Stimulated activated CD8-positive, alpha-beta memory T cell treated with anti-CD3 and anti-CD28 coated beads, Interleukin-12 subunit alpha, Interleukin-12 subunit beta, amount 100 ng/mL, for 24 hours (primary cell): ENCODE data around the gene PDE4B.
A peak's percentile ranks its signal among the peaks of the same experiment; 100 is the strongest.

Source experiments
- DNase-seq: peaks from one replicate; pipeline ENCODE4 v3.0.0-alpha.2; 2020; ENCODE audit errors: extremely low read depth

Gene PDE4B

DNA sequence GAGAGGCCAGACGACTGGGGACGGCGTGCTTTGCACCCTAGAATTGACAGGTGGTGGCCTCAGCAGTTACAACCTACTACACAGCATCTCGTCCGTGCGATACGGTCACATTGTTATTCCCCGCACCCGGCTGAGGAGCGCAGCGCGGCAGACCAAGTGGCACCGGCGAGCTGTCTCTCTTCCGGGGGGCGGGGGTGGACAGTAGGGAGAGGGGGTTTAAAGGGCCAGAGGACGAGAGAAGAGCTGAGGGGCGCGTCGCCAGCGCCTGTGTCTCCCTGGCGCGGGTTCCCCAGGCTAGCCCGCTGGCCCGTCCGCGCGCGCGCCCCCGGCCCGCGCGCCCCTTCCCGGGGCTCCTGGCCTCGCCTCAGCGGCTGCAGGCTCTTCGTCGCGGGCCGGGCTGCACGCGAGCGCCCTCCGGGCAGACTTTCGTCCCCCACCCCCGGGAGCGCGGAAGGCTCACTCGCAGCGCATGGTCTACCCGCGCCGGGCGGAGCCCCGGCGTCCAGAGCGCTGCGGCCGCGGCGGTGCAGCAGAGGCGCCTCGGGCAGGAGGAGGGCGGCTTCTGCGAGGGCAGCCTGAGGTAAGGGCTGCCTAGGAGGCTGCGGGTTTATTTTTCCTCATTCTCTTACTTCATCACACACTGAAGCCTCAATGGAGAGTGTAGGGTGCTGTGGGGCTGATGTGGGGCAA lies at the start of gene PDE4B:
PDE4B (plus strand) TSS at position 227 of the 690 bp plus-strand sequence.
- no peak for DNase-seq

DNA sequence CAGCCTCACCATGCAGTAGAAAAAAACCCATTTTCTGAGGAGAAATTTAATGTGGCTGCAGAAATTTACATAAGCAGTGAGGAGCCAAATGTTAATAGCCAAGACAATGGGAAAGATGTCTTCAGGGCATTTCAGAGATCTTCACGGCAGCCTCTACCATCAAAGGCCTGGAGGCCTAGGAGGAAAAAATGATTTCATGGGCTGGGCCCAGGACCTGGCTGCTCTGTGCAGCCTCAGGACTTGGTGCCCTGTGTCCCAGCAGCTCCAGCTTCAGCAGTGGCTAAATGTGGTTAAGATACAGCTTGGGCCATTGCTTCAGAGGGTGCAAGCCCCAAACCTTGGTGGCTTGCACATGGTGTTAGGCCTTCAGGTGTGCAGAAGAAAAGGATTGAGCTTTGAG lies 48.0 kb upstream of the PDE4B start:
- DNase-seq = no peak

- no peak for DNase-seq
Observed at GRCh38 chr1:65751961-65752360, 40.7 kb upstream of the PDE4B start.

- DNase-seq = no peak
Observed at GRCh38 chr1:65756616-65757015, 36.1 kb upstream of the PDE4B start.

DNA sequence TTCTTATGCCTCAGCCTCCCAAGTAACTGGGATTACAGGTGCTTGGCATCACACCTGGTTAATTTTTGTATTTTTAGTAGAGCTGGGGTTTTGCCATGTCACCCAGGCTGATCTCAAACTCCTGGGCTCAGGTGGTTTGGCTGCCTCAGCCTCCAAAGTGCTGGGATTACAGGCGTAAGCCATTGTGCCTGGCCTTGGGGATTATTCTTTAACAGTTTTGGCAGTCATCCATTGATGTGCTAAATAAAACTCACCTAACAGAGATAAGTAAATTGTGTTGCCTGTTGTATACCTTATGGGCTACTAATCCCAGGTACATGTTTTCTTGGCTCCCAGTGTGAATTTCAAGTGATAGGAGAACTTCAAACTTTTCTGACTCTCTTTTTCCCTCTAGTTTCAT lies 35.2 kb upstream of the PDE4B start:
- no peak for DNase-seq

DNA sequence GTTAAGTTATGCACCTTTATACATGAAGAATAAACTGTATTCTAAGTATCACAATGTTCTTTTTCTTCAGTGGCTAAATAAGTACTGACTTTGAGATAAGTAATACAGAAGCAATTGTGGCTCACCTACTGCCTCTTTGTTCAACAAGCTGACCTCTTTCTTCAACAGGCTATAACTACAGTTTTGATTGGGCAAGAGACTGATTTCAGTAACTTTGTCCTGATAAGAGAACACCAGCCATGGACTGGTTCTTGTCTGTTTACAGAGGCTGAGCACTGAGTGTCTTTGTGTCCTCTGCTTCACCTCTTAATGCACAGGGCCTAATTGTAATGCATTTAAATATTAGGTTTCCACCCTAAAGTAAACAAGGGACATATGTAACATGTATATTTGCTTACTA lies 34.6 kb upstream of the PDE4B start:
- DNase-seq = no peak

DNA sequence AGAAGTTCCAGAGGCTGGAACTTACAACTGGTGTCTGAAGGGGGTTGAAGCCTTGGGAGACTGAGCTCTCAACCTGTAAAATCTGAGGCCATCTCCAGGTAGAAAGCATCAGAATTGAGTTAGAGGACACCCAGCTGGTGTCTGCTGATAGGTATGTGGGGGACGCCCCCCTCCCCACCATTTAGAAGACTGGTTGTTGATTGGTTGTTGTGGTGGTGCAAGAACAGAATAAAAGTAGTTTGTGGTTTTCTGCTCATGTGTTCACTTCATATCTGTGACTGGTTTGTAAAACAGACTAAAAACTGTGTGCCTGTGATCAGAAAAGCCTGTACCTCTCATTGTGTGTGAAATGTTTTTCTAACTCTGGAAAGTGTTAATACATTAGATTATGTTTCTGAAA lies 33.2 kb upstream of the PDE4B start:
- no peak for DNase-seq

DNA sequence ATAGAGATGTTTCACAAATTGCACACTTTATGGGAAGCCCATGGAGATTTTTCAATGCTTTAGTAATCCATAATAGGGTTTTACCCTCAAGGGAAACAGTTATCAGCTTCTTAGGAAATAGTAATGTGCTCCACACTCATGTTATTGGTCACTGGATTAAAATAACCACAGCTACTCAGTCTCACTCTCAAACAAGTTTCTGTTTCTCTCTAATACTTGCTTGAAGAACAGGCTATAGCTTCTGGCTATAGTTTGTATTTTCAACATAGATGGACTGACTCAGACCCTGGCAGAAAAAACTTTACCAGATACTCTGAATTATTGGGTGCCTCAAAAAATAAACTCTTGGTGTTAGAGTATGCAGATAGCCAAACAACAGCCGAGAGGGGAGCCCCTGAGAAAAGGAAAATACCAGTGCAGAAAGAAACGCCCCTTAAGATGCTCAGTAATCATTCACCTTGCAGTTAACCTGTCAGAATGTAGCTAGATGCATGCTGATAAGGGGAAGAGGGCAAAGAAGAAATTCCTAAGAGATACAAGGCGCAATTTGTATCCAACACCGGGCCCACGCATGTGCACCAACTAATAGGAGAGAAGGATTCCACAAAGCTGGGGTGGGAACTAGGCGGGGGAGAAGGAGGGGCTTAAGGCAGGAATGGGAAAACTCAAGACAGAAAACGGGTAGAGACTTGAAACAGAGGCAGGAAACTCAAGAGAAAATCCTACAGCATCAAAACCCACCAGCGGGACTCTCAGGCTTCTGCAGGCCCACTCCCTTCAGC lies 30.4 kb upstream of the PDE4B start:
- DNase-seq = no peak

- DNase-seq = no peak
Observed at GRCh38 chr1:65764052-65764451, 28.6 kb upstream of the PDE4B start.

- DNase-seq = no peak
Observed at GRCh38 chr1:65765631-65766030, 27.1 kb upstream of the PDE4B start.

GRCh38 chr1:65769636-65770035 lies 23.1 kb upstream of the PDE4B start:
- no peak for DNase-seq

DNA sequence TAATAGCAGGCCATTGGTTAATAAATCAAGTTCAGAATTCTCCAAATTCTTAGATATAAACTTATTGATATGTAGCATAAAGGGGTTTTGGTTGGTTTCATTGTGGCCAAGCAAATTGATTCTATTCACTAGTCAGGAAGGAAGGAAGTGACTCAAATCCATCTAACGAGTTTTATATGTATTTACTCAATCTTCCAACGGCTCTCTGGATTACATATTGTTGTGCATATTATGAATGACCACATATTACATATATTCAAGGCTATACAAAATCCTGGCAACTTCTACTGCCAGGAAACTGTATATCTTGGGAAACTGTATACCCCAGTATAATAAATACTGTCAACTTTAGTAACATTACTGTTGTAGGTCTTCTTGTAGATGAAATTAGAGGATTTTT lies 20.1 kb upstream of the PDE4B start:
- DNase-seq = no peak

- no peak for DNase-seq
Observed at GRCh38 chr1:65773391-65774123, 19.1 kb upstream of the PDE4B start.

GRCh38 chr1:65788762-65789161 lies 3.9 kb upstream of the PDE4B start:
- DNase-seq = no peak

DNA sequence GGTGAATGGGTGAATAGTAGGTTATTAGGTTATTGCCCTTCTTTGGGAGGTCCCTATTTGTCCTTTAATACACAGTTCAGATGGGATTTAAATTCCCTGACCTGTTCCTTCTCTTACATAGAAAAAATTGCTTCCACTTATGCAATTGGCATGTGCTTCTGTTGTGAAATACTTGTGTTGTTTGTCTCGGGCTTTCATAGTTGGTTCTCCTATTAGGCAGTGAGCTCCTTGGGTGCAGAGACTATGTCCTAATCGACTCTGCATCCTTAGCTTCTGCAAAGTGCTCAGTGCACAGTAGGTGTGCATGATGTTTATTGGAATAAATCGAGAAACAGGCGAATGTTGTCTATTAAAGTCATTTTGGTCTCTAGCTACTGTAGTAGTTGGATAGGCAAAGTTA lies 1.3 kb upstream of the PDE4B start:
- no peak for DNase-seq

DNA sequence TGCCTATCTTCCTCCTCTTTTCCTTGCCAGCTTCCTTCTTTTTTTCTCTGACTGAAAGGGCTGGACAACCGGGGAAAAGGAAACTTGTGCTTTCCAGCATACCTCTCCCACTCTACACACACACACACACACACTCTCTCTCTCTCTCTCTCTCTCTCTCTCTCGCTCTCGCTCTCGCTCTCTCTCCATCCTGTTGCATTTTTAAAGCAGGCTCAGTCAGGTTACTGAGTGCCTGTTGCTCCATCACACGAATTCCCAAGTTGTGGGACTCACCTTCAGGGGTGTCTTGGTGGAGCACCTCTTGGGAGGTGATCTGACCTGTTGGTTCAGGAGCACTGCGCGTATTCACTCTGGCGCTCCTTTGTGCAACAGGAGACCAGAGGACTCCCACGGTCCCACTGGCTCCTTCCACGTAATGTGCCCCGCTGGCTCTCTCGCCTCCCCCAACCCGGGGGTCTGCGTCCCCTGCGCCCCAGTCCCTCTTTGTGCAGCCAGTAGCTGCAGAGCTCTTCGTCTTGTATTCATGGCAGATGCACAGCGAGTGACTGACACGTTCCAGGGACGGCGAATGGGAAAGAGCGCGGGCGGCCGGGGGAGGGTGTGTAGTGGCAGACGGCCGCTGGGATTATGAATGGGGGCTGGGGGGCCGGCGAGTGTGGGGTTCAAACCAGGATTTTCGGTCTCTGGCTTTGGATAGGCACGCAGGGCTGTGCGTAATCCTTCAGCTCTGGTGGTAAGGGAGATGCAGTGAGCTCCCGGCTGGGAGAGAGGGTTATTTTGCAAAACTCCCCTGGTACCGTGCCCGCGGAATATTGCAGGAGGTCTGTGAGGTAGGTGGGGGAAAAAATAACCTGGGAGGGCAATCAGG lies 660 bp upstream of the PDE4B start:
- DNase-seq = no peak

DNA sequence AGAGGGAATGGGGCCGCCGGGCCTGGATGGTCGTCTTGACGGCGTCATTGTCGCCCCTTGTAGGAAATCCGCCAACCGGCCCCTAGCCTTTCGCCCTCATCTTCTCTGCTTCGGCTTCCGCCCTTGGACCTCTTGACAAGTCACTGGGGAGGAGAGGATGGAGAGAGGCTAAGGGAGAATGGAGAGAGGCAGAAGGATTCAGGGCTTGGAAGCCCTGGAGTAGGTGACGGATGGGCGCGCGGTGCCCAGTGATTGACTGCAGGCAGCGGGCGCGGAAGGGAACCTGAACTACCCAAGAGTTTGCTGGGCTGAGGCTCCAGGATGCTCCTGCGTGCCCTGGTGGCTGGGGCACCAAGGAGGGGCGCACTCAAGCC lies 651 bp downstream of the PDE4B start:
- no peak for DNase-seq

- DNase-seq = no peak
Observed at GRCh38 chr1:65795311-65795710, 2.6 kb downstream of the PDE4B start.

DNA sequence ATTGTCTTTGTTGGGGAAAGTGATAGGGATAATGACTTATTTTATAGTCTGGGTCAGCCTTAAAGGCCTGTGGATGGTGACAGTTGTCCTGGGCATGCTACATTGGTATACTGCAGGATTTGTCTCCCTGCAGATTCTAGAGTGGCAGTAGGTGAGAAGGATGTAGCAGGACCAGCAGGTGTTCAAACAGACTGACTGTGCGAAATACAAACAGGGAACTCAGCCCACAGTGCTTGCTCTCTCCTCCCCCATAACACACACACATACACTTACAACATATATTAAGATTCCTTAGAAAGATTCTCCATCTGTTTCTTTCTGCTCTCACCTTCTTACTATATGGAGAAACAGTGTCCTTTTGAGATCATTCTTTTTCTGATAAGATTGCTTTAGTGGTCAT lies 6.9 kb downstream of the PDE4B start:
- DNase-seq = no peak

DNA sequence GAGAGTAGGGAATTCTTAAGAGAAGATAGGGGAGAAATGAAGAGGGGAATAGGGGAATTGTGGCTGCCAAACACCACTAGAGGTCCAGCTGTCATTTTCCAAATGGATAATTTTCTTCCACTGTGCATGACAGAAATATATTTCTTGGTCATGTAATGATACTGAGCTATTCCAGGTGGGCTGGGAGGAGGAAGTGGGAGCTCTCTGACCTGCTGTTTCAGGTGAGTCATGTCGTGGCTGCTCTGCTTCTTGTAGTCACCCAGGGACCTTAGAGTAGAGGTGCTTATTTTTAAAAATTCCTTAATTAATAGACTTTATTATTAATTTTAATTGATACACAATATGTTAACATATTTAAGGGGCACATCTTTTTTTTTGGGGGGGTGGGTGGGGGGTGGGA lies 11.9 kb downstream of the PDE4B start:
- no peak for DNase-seq

DNA sequence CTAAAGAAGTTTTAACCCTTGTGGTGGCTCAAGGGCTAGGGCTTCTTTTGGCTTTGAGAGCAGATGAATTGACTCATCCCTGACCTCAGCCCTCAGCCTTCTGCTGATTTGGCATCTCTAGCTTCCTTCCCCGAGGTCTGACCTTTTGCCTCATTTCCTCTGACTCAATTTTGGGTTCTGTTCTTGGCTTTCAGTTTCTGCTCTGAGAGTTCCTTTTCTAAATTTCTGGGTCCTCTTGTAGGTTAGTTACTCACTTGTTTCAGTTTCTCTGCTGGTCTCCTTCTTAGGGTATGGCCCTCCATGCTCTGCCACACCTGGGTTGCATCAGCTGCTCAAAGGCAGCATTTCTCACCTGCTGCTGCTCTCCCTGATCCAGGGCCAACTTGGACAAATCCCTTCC lies 19.4 kb downstream of the PDE4B start:
- DNase-seq = peak; percentile 9

GRCh38 chr1:65813956-65814355 lies 21.3 kb downstream of the PDE4B start:
- DNase-seq = no peak
